Astrocyte of the spinal cord (primary cell): Measurements from ENCODE around the gene ICE2.

Experiments used
- DNase-seq: peaks from one replicate; pipeline ENCODE4 v3.0.0; 2011; ENCODE audit warnings: low read depth, low spot score
- H3K4me3 ChIP-seq: 2 replicates; pipeline ENCODE4 v1.5.1; 2011; ENCODE audit warnings: low read depth, mild to moderate bottlenecking, low read length, moderate library complexity
- CTCF ChIP-seq: IDR thresholded peaks from 2 replicates; pipeline ENCODE4 v1.5.1; 2012; ENCODE audit warnings: low read depth, mild to moderate bottlenecking, low read length, inconsistent platforms
- in situ Hi-C: cut with HindIII; loops from 2 replicates; pipeline ENCODE4 v1.10.0; 2017; ENCODE audit warnings: low sequenced_read_pairs

ICE2 gene

DNA sequence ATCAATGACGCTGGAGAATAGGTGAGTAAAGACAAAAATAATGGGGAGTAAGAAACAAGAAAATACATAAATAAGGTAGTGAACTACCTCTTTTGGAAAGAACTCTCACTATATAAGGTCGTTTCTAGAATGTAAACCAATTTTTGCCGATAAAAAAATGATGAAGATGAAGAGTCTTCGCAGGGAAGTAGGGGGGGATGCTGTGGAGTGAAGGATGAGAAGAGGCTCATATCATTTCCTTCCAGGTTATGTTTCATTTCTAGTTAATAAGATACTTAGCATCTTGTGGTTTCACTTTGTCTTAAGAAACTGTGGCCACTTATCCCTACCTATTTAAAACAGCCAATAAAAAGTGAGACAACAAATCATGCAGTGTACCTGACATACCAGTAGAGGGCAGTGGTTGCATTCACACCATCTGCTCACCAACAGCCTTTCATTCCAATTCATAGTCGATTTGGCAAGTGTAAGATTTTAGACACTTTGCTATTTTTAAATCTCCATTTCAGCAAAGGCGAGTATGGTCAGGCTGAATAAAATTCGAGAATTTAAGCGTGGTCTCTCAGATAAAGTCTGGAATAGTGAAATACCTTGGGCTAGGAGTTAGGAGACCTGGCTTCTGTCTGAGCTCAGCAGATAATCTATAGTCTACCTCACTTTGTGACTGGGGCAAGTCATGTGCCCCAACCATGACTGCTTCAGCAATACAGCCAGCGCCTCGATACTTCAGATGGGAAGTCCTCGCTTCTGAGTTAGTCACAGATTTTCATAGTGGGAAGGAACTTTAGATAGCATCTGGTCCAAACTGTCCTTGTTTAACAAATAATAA lies 28.9 kb upstream of the ICE2 start:
- peak; percentile 74 for DNase-seq
- in situ Hi-C loops, result no loop called here
- no peak overlapping the region for H3K4me3 ChIP-seq
- peak; percentile 89 for TF ChIP-seq CTCF

DNA sequence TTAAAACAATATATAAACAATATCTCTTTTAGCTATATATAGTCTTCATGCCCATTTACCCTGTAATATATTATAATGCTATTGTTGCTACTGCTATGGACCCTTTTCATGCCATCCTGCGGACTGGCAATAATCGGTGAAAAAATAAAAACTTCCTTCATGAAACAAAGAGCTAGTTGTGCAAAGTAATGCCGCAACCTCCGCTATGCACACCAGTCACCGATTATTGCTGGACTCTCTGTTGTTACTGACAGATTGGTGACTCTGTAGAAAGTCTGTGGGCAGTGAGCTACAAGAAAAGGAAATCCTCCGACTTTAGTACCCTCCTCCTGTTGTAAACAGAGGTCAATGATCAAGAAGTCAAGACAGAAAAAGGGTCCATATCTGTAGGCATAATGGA lies 17.9 kb upstream of the ICE2 start:
- no peak for TF ChIP-seq CTCF
- in situ Hi-C loops, result no loop called here
- no peak for DNase-seq
- no peak overlapping the region for H3K4me3 ChIP-seq

DNA sequence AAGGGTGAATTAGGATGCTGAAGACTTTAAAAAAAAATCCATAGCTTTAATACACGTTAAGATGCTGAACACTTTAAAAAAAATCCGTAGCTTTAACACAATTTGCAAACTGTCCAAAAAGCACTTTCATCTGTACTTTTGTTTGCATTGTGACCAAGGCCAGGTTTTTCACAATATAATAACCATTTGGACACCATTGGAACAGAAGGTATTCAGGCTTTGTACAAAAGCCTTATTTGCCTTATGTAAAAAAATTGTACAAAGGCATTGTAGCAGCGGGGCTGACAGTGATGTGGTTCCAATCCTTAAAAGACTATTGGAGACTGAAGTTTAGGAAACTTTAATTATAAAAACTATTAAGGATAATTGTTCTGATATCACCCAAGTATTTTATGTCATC lies 15.2 kb upstream of the ICE2 start:
- in situ Hi-C loops, result no loop called here
- H3K4me3 ChIP-seq, result no peak overlapping the region
- TF ChIP-seq CTCF, result no peak
- DNase-seq, result no peak

DNA sequence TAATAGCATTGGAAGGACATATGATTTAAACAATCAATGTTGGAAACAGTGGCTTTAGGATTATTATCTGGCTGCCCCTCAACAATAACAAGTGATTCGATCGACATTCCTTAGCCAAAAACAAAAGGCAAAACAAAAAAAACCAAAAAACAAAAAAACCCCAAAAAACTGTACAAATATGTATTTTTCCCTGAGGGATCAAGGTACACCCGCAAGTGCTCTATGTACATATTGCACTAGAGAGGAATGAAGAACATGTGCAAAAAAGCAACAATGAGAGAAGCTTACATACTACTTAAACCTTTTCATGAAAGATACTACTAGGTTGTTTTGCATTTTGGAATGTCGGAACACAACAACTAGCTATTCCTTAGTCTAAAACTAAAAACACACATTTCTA lies 14.2 kb upstream of the ICE2 start:
- in situ Hi-C loops, result no loop called here
- no peak for TF ChIP-seq CTCF
- H3K4me3 ChIP-seq, result no peak overlapping the region
- no peak for DNase-seq

GRCh38 chr15:60486742-60487141 lies 7.8 kb upstream of the ICE2 start:
- H3K4me3 ChIP-seq, result no peak overlapping the region
- TF ChIP-seq CTCF, result no peak
- in situ Hi-C loops, result no loop called here
- no peak for DNase-seq

GRCh38 chr15:60485365-60486055 lies 6.6 kb upstream of the ICE2 start:
- in situ Hi-C loops, result no loop called here
- H3K4me3 ChIP-seq, result no peak overlapping the region
- no peak for TF ChIP-seq CTCF
- DNase-seq, result no peak
